ENCODE measurements around the gene CACNA2D2. TPM values are rescaled to one million over a fixed set of nuclear protein-coding genes. Genes with fewer than 3 reads are reported as not detected.

Gene CACNA2D2
- total and polyA plus RNA-seq, 4 donors, result 0.75 to 3.2 (median 2.2) TPM

DNA sequence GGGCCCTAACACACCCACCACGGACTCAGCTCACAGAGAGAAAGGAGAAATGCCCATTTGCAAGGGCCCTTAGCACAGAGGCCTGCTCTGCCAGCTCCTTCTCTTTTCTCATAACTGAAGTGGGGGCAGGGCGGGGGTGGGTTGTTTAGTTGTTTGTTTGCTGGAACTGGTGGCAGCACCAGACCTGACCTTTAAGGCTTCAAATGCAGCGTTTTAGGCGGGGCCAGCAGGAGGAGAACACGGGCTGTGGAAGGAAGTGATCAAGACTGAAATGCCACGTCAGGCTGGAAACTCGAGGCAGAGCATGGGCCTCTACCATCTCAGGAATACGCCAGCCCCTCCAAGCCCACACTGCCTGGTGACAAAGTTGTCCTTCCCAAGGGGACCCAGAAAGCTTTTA lies 9.3 kb downstream of the CACNA2D2 start:
- WGBS, 2 donors, result 89 to 92% methylated on average over 8 of the region's 8 CpGs
- DNase-seq, result no peak
- intact Hi-C loops (cut with DNase I), result no loop called here
- H3K36me3 ChIP-seq (ENCODE audit: control insufficient read depth in 1 of 2, insufficient read depth in 2 of 2, low read length in 1 of 2), result no peaks in the 10 kb centered on the region
- no peaks in the 10 kb centered on the region for H3K4me1 ChIP-seq (ENCODE audit: control insufficient read depth in 1 of 2, insufficient read depth in 2 of 2, low read length in 2 of 2)
- no peaks in the 10 kb centered on the region for H3K27me3 ChIP-seq (ENCODE audit: control insufficient read depth in 1 of 2, insufficient read depth in 2 of 2, low read length in 1 of 2)
- ATAC-seq (ENCODE audit: low FRiP score), result no peak
- H3K9me3 ChIP-seq (ENCODE audit: control insufficient read depth, low read length), result no peaks in the 10 kb centered on the region
- no peak overlapping the region for H3K27ac ChIP-seq (ENCODE audit: low read depth in 1 of 2, low read length in 2 of 2)
- H3K4me3 ChIP-seq (ENCODE audit: low read length in 2 of 2), result no peak overlapping the region

DNA sequence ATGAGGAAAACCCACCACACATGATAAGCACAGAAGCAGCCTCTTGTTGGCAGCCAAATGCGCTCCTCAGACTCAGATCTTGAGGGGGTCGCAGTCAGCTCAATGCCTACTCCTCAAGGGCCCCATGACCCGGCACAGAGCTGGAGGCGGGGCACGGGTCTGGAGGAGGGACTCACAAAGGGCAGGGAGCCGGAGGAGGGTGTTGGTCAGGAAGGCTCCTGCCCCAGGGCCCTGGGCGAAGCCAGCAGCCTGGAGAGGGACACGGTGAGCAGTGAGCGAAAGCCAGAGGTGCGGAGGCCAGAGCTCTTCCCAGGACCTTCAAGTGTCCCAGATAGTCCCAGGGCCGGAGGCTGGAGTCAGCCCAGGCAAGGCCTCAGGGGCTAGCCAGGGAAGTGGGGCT lies 9.8 kb downstream of the CACNA2D2 start:
- Histone ChIP-seq H3K4me3 (ENCODE audit: low read length in 2 of 2) (no peak overlapping the region), H3K36me3 (ENCODE audit: control insufficient read depth in 1 of 2, insufficient read depth in 2 of 2, low read length in 1 of 2) (no peaks in the 10 kb centered on the region), H3K4me1 (ENCODE audit: control insufficient read depth in 1 of 2, insufficient read depth in 2 of 2, low read length in 2 of 2) (no peaks in the 10 kb centered on the region), H3K9me3 (ENCODE audit: control insufficient read depth, low read length) (no peaks in the 10 kb centered on the region), H3K27me3 (ENCODE audit: control insufficient read depth in 1 of 2, insufficient read depth in 2 of 2, low read length in 1 of 2) (no peaks in the 10 kb centered on the region), H3K27ac (ENCODE audit: low read depth in 1 of 2, low read length in 2 of 2) (no peak overlapping the region)
- intact Hi-C loops (cut with DNase I), result no loop called here
- no peak for ATAC-seq (ENCODE audit: low FRiP score)
- DNase-seq, result no peak
- 90 to 93% methylated on average over 11 of the region's 11 CpGs for WGBS, 2 donors

DNA sequence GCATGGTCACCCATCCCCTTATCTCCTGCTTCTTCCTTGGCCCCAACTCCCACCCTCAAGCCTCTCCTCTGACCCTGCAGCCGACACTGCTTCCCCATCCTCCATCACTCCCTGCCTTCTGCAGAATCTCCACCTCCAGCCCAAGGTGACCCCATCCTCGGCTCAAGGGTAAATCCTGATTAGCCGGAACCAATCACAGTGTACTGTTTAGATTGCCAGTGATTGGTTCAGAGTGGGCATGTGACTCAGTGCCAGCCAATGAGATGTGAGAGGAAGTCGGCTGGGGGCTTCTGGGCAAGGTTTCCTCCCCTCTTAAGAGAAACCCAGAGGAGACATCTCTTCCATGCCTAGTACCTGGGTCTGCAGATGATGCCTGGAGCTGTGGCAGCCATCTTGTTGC lies 10.3 kb downstream of the CACNA2D2 start:
- Histone ChIP-seq H3K27ac (ENCODE audit: low read depth in 1 of 2, low read length in 2 of 2) (no peak overlapping the region), H3K4me1 (ENCODE audit: control insufficient read depth in 1 of 2, insufficient read depth in 2 of 2, low read length in 2 of 2) (no peaks in the 10 kb centered on the region), H3K4me3 (ENCODE audit: low read length in 2 of 2) (no peak overlapping the region), H3K36me3 (ENCODE audit: control insufficient read depth in 1 of 2, insufficient read depth in 2 of 2, low read length in 1 of 2) (no peaks in the 10 kb centered on the region), H3K27me3 (ENCODE audit: control insufficient read depth in 1 of 2, insufficient read depth in 2 of 2, low read length in 1 of 2) (no peaks in the 10 kb centered on the region), H3K9me3 (ENCODE audit: control insufficient read depth, low read length) (no peaks in the 10 kb centered on the region)
- DNase-seq, result no peak
- intact Hi-C loops (cut with DNase I), result no loop called here
- WGBS, 2 donors, result 88 to 89% methylated on average over 4 of the region's 4 CpGs
- no peak for ATAC-seq (ENCODE audit: low FRiP score)

DNA sequence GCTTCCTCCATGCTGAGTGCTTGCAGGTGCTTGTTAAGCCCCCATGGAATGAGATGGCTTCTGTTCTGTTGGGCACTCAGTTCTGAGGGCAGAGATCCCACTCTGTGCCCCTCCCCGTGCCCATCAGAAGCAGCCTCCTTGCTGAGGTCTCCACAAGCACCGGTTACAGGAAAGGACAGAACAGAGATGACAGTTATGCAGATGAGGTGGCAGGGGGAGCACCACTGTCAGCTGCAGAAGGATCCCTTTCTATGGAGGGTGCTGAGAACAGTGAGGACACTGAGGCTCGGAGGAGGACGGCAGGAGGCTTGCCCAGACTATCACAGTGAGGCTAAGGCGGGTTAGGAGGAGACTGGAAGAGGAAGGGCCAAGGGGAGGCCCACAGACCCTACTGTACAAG lies 12.4 kb downstream of the CACNA2D2 start:
- no peaks in the 10 kb centered on the region for H3K9me3 ChIP-seq (ENCODE audit: control insufficient read depth, low read length)
- no peaks in the 10 kb centered on the region for H3K4me1 ChIP-seq (ENCODE audit: control insufficient read depth in 1 of 2, insufficient read depth in 2 of 2, low read length in 2 of 2)
- 85 to 87% methylated on average over 5 of the region's 5 CpGs for WGBS, 2 donors
- intact Hi-C loops (cut with DNase I), result no loop called here
- H3K4me3 ChIP-seq (ENCODE audit: low read length in 2 of 2), result no peak overlapping the region
- H3K27me3 ChIP-seq (ENCODE audit: control insufficient read depth in 1 of 2, insufficient read depth in 2 of 2, low read length in 1 of 2), result no peaks in the 10 kb centered on the region
- DNase-seq (no peak), ATAC-seq (ENCODE audit: low FRiP score) (no peak)
- H3K27ac ChIP-seq (ENCODE audit: low read depth in 1 of 2, low read length in 2 of 2), result no peak overlapping the region
- H3K36me3 ChIP-seq (ENCODE audit: control insufficient read depth in 1 of 2, insufficient read depth in 2 of 2, low read length in 1 of 2), result no peaks in the 10 kb centered on the region

DNA sequence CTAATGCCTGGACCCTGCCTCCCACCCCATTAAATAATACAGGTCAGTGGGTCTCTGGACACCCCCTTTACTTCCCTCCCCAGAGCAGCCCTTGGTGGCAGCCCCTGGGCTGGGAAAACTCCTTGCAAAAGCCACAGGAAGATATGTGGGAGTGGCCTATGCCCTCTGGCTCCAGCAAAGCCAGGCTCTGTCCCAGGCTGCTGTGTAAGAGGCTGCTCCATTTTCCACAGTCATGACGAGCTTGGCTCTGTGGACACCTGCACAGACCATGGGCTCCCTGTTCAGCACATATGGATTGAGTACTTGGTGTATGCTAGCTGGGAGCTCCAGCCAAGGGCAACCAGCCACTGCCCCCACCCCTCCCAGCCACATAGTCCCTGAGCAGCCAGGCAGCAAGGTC lies 13.0 kb downstream of the CACNA2D2 start:
- no peaks in the 10 kb centered on the region for H3K9me3 ChIP-seq (ENCODE audit: control insufficient read depth, low read length)
- ATAC-seq (ENCODE audit: low FRiP score), result no peak

DNA sequence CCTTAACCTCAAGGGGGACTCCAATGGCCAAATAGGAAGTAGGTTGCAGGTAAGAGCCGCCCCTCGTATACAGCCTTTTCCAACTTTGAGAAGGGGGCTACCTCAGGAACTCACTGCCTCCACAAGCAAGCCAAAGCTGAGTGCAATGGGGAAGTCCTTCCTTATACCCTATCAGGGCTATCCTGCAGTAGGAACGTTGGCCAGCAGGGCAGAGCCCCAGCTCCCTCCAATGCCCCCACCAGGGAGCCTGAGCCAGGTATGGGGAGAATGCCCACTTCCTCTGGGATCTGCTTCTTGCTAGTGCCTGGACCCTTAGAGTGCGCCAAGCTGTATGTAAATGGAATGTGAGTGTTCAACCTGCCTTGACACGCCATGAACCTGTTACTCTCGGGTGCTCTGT lies 16.3 kb downstream of the CACNA2D2 start:
- Histone ChIP-seq H3K4me1 (ENCODE audit: control insufficient read depth in 1 of 2, insufficient read depth in 2 of 2, low read length in 2 of 2) (no peaks in the 10 kb centered on the region), H3K27ac (ENCODE audit: low read depth in 1 of 2, low read length in 2 of 2) (no peak overlapping the region), H3K4me3 (ENCODE audit: low read length in 2 of 2) (no peak overlapping the region), H3K27me3 (ENCODE audit: control insufficient read depth in 1 of 2, insufficient read depth in 2 of 2, low read length in 1 of 2) (no peaks in the 10 kb centered on the region), H3K36me3 (ENCODE audit: control insufficient read depth in 1 of 2, insufficient read depth in 2 of 2, low read length in 1 of 2) (no peaks in the 10 kb centered on the region), H3K9me3 (ENCODE audit: control insufficient read depth, low read length) (no peaks in the 10 kb centered on the region)
- ATAC-seq (ENCODE audit: low FRiP score) (no peak), DNase-seq (no peak)
- WGBS, 2 donors, result 88 to 90% methylated on average over 6 of the region's 6 CpGs
- intact Hi-C loops (cut with DNase I), result no loop called here

More for the DNA sequence above, 13.0 kb downstream of the CACNA2D2 start:
- H3K36me3 ChIP-seq (ENCODE audit: control insufficient read depth in 1 of 2, insufficient read depth in 2 of 2, low read length in 1 of 2), result no peaks in the 10 kb centered on the region
- H3K4me3 ChIP-seq (ENCODE audit: low read length in 2 of 2), result no peak overlapping the region
- intact Hi-C loops (cut with DNase I), result no loop called here
- WGBS, 2 donors, result 78% methylated on average over 1 of the region's 1 CpG
- no peak overlapping the region for H3K27ac ChIP-seq (ENCODE audit: low read depth in 1 of 2, low read length in 2 of 2)
- no peaks in the 10 kb centered on the region for H3K4me1 ChIP-seq (ENCODE audit: control insufficient read depth in 1 of 2, insufficient read depth in 2 of 2, low read length in 2 of 2)
- DNase-seq, result no peak
- no peaks in the 10 kb centered on the region for H3K27me3 ChIP-seq (ENCODE audit: control insufficient read depth in 1 of 2, insufficient read depth in 2 of 2, low read length in 1 of 2)

DNA sequence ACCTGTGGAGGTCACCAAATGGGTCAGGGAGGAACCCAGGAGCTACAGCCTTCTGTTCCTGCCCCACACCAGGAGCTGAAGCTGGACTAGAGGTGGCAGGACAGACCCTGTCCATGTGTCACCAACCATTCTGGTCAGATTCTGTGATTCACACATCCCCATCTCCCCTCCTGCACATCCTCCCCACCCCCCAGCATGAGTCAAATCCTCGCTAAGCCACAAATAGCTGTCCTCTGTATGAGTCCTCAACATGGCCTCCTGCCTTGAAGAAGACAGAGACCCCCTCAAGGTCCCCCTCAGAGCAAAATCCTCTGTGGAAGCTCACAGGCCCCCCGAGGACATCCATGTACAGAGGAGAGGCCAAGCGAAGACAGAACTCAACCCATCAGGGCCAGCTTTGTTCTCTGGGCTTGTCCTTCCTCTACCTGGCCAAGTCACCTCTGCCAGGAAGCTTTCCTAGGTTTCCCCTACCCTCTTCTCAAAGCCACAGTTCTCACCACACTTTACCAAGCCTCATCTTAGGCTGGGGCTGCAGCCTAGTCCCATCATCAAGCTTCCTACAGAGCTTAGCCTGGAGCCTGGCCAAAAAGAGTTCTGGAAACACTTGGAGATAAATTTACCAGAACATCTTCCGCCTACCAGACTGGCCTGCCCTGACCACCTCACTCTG lies 17.1 kb downstream of the CACNA2D2 start:
- H3K27me3 ChIP-seq (ENCODE audit: control insufficient read depth in 1 of 2, insufficient read depth in 2 of 2, low read length in 1 of 2), result no peaks in the 10 kb centered on the region
- no peaks in the 10 kb centered on the region for H3K9me3 ChIP-seq (ENCODE audit: control insufficient read depth, low read length)
- H3K27ac ChIP-seq (ENCODE audit: low read depth in 1 of 2, low read length in 2 of 2), result no peak overlapping the region
- DNase-seq (no peak), ATAC-seq (ENCODE audit: low FRiP score) (no peak)
- intact Hi-C loops (cut with DNase I), result no loop called here
- 94 to 96% methylated on average over 4 of the region's 4 CpGs for WGBS, 2 donors
- no peaks in the 10 kb centered on the region for H3K36me3 ChIP-seq (ENCODE audit: control insufficient read depth in 1 of 2, insufficient read depth in 2 of 2, low read length in 1 of 2)
- H3K4me1 ChIP-seq (ENCODE audit: control insufficient read depth in 1 of 2, insufficient read depth in 2 of 2, low read length in 2 of 2), result no peaks in the 10 kb centered on the region
- H3K4me3 ChIP-seq (ENCODE audit: low read length in 2 of 2), result no peak overlapping the region

DNA sequence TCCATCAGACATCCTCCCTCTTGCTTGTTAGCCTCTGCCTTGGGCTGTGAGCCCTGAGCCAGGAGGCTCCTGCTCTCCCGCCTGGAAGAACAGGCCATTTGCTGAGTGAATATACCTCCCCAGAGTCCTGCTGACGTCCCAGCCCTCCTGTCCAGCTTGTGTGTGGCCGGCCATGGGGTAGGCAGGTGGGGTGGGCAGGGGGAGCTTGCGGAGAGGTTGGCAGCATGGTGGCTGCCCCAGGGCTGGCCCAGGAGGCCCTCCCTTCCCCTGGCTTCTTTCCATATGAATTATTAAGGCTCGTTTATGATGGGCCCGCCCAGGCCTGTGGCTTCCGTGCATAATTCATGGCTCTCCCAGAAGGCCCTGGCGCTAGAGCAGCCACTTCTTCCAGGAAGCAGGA lies 18.7 kb downstream of the CACNA2D2 start:
- Histone ChIP-seq H3K4me1 (ENCODE audit: control insufficient read depth in 1 of 2, insufficient read depth in 2 of 2, low read length in 2 of 2) (no peaks in the 10 kb centered on the region), H3K9me3 (ENCODE audit: control insufficient read depth, low read length) (no peaks in the 10 kb centered on the region), H3K27me3 (ENCODE audit: control insufficient read depth in 1 of 2, insufficient read depth in 2 of 2, low read length in 1 of 2) (no peaks in the 10 kb centered on the region), H3K4me3 (ENCODE audit: low read length in 2 of 2) (no peak overlapping the region), H3K27ac (ENCODE audit: low read depth in 1 of 2, low read length in 2 of 2) (no peak overlapping the region), H3K36me3 (ENCODE audit: control insufficient read depth in 1 of 2, insufficient read depth in 2 of 2, low read length in 1 of 2) (no peaks in the 10 kb centered on the region)
- ATAC-seq (ENCODE audit: low FRiP score), result no peak
- 75 to 83% methylated on average over 8 of the region's 8 CpGs for WGBS, 2 donors
- intact Hi-C loops (cut with DNase I), result no loop called here
- DNase-seq, result no peak

DNA sequence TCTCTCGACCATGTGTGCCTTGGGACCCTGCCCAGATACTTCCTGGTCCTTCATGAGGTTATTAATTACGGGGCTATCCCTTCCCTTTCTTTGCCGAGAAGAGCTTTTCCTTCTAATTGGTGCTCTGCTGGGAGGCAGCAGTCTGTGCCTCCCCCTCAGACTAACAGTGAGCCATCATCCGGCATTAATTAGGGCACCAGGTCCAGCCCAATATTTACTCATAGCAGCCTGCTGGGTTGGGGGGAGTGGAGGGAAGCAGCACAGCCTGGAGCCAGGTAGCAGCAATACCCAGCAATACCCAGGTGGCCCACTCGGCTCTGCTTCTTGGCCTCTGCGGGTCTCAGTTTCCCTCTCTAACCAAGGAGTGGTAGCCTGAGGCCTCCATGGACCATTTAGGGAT lies 20.1 kb downstream of the CACNA2D2 start:
- 77 to 79% methylated on average over 6 of the region's 6 CpGs for whole genome bisulfite sequencing, 2 donors
- intact Hi-C loops (cut with DNase I), result no loop called here
- ATAC-seq (ENCODE audit: low FRiP score) (no peak), DNase-seq (no peak)
- Histone ChIP-seq H3K36me3 (ENCODE audit: control insufficient read depth in 1 of 2, insufficient read depth in 2 of 2, low read length in 1 of 2) (no peaks in the 10 kb centered on the region), H3K27me3 (ENCODE audit: control insufficient read depth in 1 of 2, insufficient read depth in 2 of 2, low read length in 1 of 2) (no peaks in the 10 kb centered on the region), H3K9me3 (ENCODE audit: control insufficient read depth, low read length) (no peaks in the 10 kb centered on the region), H3K4me1 (ENCODE audit: control insufficient read depth in 1 of 2, insufficient read depth in 2 of 2, low read length in 2 of 2) (no peaks in the 10 kb centered on the region), H3K4me3 (ENCODE audit: low read length in 2 of 2) (no peak overlapping the region), H3K27ac (ENCODE audit: low read depth in 1 of 2, low read length in 2 of 2) (no peak overlapping the region)
